ENCODE measurements around the gene SBK3.
"Not testable (repeated sequence)": the region's sequence is repeated elsewhere in the genome, so short reads cannot be mapped to it uniquely, and the experiment has no call there.

The SBK3 gene, protein sequence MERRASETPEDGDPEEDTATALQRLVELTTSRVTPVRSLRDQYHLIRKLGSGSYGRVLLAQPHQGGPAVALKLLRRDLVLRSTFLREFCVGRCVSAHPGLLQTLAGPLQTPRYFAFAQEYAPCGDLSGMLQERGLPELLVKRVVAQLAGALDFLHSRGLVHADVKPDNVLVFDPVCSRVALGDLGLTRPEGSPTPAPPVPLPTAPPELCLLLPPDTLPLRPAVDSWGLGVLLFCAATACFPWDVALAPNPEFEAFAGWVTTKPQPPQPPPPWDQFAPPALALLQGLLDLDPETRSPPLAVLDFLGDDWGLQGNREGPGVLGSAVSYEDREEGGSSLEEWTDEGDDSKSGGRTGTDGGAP

GRCh38 chr19:55545443-55545842 is at the start of gene SBK3:
TSS of gene SBK3 (minus strand) at chr19:55545543. CDS start at chr19:55545543, 0 bp downstream.
- DNase-seq (ENCODE audit: low spot score): no peak

DNA sequence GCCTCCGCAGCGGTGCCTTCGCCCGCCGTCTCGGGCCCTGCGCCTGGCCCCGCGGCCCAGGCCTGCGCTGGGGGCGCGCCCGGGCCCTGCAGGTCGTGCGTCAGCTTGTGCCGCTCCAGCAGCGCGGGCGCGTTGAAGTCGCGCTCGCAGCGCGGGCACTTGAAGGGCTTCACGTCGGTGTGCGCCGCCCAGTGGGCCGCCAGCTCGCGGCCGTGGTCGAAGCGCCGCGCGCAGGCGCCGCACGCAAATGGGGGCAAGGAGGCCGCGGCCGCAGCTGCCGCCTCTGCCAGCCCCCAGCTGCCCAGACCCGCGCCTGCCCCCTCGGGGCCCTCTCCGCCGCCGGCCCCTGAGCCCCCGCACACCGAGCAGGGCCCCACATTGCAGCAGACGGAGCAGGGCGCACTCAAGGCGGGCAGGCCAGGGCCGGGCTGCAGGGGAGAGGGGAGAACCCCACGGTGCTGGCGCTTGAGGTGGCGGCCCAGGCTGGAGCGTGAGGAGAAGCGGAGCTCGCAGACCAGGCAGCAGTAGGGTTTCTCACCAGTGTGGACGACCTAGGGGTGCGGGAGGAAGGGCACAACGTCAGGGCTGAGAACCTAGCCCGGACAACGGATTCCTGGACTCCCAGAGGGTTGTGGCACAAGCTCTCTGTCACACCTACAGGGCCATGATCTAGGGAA is 47.9 kb upstream of the SBK3 start:
- DNase-seq (ENCODE audit: low spot score): no peak

GRCh38 chr19:55592391-55593090 is 47.2 kb upstream of the SBK3 start:
- no peak for DNase-seq (ENCODE audit: low spot score)

DNA sequence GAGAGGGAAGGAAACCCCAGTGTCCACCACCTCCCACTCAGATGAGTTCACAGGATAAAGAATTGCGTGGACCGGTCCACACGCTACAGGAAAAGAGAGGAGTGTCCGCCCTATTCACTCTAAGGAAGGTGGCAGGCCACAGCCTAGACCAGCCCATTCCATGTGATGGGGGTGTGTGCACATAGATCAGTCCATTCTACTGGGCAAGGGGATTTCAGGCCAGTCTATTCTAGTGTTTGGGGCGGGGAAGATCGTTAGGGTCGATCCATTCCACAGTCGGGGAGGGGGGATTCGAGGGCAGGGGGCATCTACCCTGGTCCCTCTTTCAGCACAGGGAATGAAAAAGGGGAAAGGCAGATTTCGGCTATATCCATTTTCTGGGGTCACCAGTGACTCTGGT is 46.2 kb upstream of the SBK3 start:
- DNase-seq (ENCODE audit: low spot score): no peak

GRCh38 chr19:55590617-55591016 is 45.3 kb upstream of the SBK3 start:
- peak; percentile 23 for DNase-seq (ENCODE audit: low spot score)

DNA sequence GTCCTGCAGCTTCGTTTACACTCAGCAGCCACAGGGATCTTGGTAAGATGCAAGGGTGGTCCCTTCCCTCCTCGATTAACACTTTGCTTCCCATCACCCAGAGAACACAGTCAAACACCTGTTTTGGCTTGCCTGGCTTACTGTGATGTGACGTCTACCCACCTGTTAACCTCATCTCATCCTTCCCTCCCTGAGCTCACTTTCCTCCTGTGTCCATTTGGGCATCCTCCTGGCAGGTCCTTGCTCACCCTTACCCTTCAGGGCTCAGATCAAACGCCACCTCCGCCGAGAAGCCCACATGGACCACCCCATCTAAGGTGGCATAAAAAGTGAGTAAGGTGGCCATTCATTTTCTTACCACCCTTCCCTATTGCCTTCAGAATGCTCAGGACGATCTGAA is 44.8 kb upstream of the SBK3 start:
- DNase-seq (ENCODE audit: low spot score): no peak

DNA sequence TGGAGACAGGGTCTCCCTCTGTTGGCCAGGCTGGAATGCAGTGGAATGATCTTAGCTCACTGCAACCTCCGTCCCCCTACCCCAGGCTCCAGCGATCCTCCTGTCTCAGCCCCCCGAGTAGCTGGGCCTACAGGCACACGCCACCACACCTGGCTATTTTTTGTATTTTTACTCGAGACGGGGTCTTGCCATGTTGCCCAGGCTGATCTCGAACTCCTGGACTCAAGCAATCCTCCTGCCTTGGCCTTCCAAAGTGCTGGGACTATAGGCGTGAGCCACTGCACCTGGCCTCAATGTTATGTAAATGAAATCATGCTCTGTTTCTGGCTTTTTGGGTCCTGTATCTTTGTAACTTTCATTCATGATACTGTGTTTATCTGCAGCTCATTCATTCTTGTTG is 43.4 kb upstream of the SBK3 start:
- no peak for DNase-seq (ENCODE audit: low spot score)

DNA sequence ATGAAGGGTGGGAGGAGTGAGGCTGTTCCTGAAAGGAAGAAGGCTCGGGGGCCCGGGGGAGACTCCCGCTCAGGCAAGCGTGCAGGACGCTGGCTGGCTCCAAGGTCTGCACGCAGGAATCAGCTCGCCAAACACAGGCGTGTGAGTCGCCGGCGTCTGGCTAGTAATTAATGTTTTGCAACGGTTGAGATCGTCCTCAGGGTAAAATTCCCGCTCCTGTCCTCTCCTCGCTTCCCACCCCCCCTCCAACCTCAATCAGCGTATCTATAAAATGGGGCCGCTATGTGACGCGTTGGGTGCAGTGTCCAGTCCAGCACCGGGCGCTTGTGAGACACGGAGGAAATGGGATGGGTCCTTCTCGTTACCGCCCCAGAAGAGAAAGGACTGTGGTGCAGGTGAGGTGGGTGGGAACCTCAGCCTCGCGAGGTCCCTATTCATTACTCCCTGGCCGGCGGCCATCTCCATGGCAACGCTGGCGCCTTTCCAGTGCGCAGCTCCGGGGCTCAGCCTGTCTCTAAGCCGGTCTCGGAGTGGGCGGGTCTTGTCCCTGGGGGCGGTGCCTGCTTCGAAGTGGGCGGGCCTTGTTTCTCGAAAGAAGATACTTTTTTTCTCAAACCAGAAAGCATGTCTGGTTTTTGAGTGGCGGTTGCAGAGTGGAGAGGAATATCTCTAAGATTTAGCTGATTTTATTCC is 41.8 kb upstream of the SBK3 start:
- DNase-seq (ENCODE audit: low spot score): peak; percentile 95

DNA sequence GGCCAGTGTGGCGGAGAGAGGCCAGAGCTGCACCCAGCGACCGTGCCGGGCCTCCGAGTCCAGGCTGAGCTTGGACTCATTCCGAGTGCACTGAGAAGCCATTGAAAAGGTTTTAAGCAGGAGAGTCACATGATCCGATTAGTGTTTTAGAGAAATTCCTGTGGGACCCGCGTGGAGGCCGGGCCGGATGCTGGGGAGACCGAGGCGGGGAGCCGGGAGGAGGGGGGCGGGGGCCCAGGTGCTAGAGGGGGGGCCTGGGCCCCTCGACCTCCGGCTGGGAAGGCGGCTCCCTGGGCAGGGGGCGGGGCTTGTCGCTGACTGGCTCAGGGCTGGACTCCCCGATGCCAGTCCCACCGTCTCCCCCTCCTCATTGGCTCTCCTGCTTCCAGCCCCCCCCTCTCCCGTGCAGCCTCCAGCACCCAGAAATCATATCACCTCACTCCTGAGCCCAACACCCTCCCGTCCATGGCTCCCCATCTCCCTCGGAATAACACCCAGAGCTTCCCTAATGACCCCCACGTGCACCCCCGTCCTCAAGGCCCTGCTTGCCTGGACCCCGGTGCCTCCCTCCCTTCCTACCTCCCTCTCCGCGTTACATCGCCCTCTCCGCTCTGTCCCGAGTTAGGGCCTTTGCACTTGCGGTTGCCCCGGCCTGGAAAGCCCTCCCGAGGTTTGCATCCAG is 40.5 kb upstream of the SBK3 start:
- DNase-seq (ENCODE audit: low spot score): peak; percentile 66

DNA sequence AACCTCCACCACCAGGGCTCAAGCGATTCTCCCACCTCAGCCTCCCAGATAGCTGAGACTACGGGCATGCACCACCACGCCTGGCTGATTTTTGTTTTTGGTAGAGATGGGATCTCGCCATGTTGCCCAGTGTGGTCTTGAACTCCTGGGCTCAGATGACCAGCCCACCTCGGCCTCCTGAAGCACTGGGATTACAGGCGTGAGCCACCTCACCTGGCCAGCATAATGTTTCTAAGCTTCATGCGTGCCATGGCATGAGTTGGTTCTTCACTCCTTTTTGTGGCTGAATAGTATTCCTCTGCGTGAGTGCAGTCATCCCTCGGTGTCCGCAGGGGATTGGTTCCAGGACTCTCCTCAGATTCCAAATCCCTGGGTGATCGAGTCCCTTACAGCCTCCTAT is 39.5 kb upstream of the SBK3 start:
- no peak for DNase-seq (ENCODE audit: low spot score)

DNA sequence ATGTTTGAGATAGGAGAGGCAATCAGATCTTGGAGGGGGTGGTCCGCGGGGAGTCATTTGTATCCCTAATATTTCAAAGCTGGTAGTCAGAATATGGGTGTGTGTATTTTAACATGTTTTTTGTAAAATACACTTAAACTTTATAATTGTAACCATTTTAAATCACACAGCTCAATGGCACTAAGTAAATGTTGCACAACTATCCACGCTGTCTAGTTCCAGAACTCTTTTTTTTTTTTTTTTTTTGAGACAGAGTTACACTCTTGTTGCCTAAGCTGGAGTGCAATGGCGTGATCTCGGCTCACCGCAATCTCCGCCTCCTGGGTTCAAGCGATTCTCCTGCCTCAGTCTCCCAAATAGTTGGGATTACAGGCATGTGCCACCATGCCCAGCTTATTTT is 38.6 kb upstream of the SBK3 start:
- not testable (repeated sequence) for DNase-seq (ENCODE audit: low spot score)

DNA sequence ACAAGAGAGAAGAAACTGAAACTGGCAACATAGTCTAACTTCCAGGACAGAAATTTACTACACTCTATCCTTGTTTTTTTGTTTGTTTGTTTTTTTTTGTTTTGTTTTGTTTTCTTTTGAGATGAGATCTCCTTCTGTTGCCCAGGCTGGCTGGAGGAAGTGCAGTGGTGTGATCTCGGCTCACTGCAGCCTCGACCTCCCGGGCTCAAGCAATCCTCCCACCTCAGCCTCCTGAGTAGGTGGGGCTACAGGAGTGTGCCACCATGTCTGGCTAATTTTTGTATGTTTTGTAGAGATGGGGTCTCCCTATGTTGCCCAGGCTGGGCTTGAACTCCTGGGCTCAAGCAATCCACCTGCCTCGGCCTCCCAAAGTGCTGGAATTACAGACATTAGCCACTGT is 36.9 kb upstream of the SBK3 start:
- not testable (repeated sequence) for DNase-seq (ENCODE audit: low spot score)

- no peak for DNase-seq (ENCODE audit: low spot score)
Observed at GRCh38 chr19:55581823-55582223, 36.5 kb upstream of the SBK3 start.

- no peak for DNase-seq (ENCODE audit: low spot score)
Observed at GRCh38 chr19:55581145-55581822, 35.9 kb upstream of the SBK3 start.

GRCh38 chr19:55580628-55581144 is 35.3 kb upstream of the SBK3 start, which contains the start of gene ZNF579:
TSS of gene ZNF579 (minus strand) at chr19:55580848. CDS start at chr19:55579639, 1,209 bp downstream.
- DNase-seq (ENCODE audit: low spot score): peak; percentile 92

GRCh38 chr19:55579766-55580621 is 34.7 kb upstream of the SBK3 start:
- DNase-seq (ENCODE audit: low spot score): peak; percentile 54

- DNase-seq (ENCODE audit: low spot score): no peak
Observed at GRCh38 chr19:55578761-55579747, 33.7 kb upstream of the SBK3 start.

DNA sequence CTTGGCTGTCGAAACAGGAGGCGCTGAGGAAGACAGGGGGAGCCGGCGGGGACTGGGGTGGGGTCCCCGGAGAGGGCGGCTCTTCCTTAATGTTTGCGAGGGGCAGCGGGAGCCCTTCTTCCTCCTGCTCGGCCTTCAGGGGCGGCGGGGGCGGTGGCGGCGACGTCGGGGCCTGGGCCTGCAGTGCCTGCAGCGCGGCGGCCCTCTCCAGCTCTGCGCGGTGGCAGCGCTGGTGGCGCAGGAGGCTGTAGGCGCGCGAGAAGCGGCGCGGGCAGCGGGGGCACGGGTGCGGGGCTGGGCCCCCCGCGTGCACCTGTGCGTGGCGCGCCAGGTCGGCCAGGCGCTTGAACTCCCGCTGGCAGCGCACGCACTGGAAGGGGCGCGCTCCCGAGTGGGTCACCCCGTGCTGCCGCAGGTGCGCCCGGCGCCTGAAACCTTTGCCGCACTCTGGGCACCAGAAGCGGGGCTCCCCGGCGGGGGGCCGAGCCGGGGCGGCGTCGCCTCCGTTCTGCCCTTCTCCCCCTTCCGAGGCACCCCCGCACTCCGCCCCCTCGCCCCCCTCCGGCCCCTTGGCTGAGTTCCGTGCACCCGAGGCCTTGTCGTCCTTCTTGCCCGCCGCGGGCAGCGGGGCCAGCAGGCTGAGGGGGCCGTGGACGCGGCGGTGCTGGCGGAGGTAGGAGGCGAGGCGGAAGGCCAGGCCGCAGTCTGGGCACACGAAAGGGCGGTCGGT is 32.9 kb upstream of the SBK3 start:
- DNase-seq (ENCODE audit: low spot score): no peak

All from hepatic stellate cell (primary cell).